Dedifferentiated amniotic fluid mesenchymal stem cell (primary cell): ENCODE results near the gene KATNB1.
"Not testable (repeated sequence)": the region's sequence is repeated elsewhere in the genome, so short reads cannot be mapped to it uniquely, and the experiment has no call there.

Experiments
- DNase-seq: peaks from one replicate; pipeline ENCODE4 v3.0.0-alpha.2; 2016; ENCODE audit errors: extremely low spot score

KATNB1 gene

DNA sequence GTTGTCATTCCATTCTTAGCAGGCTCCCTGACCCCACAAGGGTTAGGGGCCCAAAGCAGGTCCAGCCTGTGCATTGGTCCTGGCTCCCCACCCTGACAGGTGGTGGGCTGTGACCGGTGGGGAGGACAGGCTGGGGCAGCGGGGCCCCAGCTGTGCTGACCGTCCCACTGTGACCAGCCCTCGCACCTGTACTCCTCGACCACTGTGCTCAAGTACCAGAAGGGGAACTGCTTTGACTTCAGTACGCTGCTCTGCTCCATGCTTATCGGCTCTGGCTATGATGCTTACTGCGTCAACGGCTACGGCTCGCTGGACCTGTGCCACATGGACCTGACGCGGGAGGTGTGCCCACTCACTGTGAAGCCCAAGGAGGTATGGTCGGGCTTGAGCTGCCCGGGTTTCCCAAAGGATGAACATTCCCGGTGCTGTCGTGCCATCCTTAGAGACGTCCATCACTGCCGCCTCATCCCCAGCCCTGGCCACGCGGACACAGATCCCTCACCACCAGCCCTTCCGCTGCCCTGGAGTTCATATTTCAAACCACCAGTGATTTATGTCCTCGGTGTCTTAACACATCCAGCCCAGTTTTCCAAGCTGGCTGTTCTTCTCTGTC is 33.7 kb upstream of the KATNB1 start:
- no peak for DNase-seq

DNA sequence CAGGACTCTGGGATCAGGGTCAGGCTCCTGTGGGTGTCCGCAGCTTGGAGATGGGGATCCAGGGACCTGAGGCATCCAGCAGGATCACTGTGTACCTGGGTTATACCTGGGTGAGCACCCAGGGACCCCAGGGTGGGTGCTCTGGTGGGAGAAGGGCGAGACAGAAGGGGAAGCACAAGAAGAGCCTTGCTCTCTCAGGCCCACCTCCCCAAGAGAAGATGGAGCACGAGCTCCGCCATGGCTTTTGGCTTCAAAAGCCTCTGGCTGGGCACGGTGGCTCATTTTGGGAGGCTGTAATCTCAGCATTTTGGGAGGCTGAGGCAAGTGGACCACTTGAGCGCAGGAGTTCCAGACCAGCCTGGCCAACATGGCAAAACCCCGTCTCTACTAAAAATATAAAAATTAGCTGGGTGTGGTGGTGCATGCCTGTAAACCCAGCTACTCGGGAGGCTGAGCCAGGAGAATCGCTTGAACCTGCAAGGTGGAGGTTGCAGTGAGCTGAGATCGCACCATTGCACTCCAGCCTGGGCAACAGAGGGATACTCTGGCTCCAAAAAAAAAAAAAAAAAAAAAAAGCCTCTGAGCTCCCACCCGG is 32.1 kb upstream of the KATNB1 start:
- no peak for DNase-seq

DNA sequence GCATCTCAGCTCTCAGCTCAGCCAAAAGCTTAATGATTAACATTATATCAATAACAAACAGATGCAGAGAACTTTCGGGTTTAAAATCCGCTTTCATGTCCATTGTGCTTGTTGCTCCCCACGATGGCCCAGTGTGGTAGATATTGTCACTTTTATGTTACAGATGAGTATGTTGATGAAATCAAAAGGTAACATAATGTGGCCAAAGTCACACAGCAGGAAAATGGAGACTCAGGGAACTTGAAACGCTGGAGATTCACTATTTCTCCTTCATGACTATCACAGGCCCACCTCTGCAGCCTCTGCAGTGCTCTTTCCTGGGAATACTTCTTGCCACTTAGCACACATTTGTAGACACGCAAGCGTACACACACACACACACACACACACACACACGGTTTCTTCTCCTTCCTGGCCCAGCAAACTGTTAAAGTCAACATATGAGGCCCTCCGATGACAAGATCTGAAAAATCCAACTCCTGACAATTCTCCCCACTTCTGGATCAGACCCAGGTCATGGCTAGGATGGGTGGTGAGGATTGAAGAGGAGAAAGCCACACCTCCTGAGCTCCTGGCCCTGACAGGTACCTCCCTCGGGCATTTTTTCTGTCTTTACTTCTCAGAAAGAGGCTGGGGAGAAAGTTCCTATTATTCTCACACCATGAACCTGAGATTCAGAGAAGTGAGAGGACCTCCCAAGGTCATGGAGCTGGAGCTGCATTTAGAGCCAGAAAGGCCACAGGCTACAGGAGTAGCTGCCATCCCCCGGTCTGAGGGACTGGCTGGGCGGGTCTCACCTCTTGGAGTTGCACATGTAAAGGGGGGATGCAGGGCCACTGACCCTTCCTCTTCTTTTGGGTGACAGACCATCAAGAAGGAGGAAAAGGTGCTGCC is 31.3 kb upstream of the KATNB1 start:
- no peak for DNase-seq

DNA sequence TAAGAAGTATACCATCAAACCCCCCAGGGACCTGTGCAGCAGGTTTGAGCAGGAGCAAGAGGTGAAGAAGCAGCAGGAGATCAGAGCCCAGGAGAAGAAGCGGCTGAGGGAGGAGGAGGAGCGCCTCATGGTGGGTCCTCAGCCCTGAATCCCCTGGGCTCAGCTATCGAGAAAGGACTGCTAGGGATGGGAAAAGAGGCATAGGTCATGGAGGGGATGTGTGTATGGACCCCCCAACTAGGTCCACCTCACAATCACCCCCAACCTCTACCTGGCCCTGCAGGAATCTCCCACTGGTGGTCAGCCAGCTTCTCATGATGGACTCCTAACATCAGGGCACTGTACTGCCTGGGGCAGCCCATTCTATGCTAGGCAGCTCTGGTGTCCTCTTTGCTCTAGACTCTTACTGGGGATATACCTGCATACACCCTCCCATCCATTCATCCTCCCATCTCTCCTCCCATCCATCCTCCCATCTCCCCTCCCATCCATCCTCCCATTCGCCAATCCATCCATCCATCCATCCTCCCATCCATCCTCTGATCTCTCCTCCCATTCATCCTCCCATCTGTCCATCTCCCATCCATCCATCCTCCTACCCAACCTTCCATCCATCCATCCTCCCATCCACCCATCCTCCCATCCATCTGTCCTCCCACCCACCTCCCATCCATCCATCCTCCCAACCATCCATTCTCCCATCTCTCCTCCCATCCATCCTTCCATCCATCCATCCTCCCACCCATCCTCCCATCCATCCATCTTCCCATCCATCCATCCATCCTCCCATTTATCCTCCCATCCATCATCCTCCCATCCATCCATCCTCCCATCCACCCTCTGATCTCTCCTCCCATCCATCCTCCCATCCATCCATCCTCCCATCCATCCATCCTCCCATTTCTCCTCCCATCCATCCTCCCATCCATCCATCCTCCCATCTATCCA is 30.4 kb upstream of the KATNB1 start:
- no peak for DNase-seq

DNA sequence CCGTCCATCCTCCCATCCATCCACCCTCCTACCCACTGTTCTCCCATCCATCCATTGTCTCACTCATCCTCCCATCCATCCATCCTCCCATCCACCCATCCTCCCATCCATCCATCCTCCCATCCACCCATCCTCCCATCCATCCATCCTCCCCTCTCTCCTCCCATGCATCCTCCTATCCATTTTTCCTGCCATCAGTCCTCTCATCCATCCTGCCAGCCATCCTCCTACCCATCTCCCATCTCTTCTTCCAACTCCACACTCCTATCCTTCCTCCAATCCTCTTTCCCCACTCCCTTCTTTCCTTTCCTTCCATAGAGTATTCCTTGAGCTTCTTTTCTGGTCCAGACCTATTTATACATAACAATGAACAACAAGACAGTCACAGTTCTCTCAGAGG is 28.9 kb upstream of the KATNB1 start:
- DNase-seq = no peak

DNA sequence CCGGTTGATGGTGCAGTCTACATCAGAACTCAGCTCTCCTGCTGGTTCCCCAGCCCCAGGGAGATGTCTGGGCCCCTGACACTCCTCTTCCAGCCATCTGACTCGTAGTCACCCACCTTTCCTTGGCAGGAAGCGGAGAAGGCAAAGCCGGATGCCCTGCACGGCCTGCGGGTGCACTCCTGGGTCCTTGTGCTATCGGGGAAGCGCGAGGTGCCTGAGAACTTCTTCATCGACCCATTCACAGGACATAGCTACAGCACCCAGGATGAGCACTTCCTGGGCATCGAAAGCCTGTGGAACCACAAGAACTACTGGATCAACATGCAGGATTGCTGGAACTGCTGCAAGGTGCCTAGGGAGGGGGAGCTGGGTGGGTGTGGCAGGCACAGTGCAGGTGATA is 28.2 kb upstream of the KATNB1 start:
- DNase-seq = no peak

DNA sequence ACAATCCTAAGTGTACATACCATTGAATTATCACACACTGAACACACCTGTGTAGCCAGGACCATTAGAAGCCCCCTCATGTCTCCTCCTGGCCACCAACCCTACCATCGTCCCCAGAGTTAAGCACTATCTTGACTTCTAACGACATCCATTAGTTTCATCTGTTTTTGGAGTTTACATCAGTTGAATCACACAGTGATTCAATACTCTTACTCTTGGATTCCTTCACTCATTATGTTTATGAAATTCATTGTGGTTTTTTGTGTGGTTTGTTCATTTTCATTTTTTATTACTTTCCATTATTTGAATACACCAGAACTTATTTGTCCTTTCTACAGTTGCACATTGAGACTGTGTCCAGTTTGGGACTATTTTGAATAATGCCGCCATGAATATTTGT is 27.4 kb upstream of the KATNB1 start:
- DNase-seq = no peak

DNA sequence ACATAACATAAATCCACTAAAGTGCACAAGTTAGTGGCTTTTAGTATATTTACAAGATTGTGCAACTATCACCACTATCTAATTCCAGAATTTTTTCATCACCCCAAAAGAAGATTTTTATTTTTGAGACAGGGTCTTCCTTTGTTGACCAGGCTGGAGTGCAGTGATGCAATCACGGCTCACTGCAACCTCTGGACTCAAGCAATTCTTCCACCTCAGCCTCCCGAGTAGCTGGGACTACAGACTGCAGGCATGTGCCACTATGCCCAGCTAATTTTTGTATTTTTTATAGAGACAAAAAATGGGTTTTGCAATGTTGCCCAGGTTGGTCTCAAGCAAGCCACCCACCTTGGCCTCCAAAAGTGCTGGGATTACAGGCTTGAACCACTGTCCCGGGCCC is 25.9 kb upstream of the KATNB1 start:
- DNase-seq = no peak

DNA sequence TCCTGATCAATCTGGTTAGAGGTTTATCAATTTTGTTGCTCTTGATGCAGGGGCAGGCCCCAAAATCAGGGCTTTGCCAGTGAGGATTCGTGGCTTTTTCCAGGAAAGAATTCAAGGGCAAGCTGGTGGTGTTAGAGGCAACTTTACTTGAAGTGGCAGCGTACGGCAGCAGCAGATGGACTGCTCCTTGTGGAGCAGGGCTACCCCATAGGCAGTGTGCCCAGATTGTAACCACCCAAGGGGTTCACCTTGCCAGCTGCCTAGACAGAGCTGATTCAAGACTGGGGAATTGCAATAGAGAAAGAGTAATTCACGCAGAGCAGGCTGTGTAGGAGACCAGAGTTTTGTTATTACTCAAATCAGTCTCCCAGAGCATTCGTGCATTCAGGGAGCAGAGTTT is 24.2 kb upstream of the KATNB1 start:
- DNase-seq = no peak

DNA sequence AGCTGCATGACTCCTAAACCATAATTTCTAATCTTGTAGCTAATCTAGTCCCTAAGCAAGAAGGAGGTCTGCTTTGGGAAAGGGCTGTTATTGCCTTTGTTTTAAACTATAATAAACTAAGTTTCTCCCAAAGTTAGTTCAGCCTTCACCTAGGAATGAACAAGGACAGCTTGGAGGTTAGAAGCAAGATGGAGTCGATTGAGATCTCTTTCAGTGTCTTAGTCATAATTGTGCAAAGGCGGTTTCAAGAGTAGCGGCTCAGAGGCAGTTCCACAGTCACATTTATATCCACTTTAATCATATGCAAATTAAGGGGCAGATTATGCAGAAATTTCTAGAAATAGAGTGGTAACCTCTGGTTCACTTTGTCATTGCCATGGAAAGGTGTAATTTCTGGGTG is 23.6 kb upstream of the KATNB1 start:
- no peak for DNase-seq

DNA sequence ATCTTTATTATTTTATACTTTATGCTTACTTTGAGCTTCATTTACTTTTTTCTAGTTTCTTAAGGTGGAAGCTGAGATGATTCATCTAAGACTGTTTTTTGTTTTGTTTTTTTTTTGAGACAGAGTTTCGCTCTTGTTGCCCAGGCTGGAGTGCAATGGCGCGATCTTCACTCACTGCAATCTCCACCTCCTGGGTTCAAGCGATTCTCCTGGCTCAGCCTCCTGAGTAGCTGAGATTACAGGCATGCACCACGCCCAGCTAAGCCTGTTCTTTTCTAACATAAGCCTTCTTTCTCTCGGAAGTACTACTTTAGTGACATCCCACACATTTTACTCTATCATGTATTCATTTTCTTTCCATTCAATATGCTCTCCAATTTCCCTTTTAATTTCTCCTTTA is 23.0 kb upstream of the KATNB1 start:
- DNase-seq = not testable (repeated sequence)

DNA sequence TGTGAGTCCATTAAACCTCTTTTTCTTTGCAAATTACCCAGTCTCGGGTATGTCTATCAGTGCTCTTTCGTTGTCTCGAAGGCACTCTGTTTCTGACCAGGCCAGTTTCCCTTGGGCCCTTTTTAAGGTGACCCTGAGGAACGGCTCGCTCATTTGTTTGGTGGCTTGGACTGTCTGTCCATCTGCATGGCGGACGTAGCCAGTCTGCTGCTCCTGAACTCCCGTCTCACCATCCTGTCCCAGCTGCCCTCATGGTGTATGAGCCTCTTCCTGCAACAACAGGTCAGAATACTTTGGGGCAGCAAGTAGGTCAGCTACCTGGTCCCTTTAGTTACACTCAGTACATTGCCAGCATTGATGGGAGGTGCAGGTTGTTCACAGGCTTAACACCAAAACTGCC is 22.0 kb upstream of the KATNB1 start:
- DNase-seq = no peak

DNA sequence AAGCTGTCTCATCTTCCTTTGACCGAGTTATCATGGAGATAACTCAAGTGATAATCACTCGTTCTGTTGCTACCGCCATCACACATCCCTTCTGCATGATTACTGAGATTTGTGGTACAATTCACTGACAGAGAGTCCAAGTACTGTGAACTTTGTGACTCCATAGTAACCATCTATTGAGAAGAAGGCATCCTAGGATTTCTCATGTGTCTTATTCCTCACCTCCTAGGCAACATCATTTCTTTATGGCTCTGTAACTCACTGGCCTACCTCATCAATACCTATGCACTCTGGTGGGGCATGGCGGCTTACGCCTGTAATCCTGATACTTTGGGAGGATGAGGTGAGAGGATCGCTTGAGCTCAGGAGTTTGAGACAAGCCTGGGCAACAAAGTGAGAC is 21.5 kb upstream of the KATNB1 start:
- no peak for DNase-seq

DNA sequence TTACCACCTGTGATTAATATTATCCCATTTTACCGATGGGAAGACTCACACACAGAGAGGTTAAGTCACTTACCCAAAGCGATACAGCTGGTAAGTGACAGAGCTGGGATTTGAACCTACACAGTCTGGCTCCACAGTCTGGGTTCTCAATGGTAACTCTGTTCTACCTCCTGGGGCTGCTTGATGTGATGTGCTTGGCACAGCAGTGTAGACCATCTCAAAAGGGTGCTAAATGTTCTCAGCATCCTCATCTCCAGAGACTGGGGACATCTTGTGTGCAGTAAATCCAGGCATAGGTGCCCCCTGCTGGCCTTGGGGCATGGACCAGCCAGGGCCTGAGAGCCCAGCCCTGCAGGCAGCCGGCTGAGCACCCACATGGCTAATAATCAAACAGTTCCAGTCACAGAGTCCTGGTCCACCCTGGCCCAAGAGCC is 15.4 kb upstream of the KATNB1 start:
- no peak for DNase-seq

DNA sequence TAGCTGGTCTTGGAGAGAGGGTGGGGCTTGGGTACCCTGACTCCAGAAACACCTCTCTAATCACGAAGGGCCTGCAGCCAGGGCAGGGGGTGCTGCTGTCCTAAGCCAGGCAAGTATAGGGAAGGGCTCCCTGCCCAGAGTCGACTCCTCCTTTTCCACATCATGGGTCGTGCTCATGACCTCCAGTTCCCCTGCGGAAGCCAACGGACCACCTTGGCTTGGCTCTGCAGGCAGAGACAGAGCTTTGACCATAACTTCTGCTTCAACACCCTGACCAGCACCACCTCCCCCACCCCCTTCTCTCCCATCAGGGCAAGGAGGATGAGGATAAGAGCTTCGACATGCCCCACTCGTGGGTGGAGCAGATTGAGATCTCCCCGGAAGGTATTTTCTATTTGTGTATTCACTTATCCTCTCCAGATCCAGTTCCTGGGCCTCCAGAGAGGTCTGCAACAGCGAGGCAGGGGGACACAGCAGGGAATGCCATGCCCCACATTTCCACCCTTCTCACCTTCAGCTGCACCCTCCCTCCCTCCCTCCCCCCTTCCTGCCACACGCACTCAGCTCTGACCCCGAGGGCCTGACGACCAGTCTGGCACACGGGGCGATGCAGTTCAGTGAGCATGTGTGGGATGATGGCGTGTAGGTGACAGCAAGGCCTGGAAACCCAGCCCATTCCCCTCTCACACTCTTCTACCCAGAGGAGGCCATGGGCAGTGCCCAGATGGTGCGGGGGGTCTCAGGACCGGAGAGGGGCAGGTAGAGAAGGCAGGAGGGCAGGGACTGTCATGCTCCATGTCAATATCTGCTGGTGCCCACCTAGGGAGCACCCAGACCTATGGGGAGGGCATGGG is 14.0 kb upstream of the KATNB1 start:
- DNase-seq = no peak

DNA sequence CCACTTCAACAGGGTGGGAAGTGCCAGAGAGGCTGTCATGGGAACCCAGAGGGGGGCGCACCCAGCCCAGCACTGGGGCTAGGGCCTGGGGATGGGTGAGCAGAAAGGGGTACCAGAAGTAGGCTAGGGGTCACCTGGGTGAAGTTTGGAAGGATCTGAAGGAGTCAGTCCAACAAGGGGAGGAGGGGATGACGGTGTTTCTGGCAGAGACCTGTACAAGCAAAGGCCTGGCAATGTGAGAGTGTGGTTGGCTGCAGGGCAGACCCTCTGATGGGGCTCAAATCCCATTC is 13.4 kb upstream of the KATNB1 start:
- no peak for DNase-seq

DNA sequence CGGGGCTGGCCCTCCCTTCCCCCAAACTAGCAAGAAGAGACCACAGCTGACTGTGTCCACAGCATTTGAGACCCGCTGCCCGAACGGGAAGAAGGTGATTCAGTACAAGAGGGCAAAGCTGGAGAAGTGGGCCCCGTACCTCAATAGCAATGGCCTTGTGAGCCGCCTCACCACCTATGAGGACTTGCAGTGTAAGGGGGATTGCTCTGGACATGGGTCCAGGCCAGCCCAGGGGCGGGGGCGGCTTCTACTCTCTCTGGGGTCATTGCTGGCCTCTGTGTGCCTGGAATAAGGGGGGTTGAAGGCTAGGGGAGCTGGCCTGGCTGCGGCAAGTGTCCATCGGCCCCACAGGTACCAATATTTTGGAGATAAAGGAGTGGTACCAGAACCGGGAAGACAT is 12.9 kb upstream of the KATNB1 start:
- no peak for DNase-seq

DNA sequence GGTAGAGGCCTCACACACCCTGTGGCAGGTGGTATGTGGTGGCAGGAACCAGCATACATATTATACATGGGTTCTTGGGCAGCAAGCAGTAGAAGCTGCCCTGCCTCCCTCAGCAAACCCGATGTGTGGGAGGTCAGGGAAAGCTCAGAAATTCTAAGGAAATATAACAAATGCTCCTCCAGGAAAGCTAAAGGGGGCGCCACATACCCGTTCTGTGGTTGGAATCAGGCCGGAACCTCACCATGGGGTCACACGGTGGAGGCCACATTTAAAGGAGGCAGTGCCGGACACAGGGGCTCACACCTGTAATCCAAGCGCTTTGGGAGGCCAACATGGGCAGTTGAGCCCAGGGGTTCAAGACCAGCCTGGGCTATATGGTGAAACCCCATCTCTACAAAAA is 12.4 kb upstream of the KATNB1 start:
- no peak for DNase-seq

DNA sequence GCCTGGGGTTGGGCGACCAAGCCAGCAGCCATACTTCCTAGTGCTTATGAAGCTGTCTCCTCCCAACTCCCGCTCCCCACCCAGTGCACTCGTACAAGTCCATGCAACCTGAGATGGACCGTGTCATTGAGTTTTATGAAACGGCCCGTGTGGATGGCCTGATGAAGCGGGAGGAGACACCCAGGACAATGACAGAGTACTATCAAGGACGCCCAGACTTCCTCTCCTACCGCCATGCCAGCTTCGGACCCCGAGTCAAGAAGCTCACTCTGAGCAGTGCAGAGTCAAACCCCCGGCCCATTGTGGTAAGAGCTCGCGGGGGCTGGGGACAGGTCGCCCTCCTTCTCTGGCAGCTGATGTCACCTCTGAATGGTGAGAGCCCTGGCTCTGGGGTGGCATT is 11.0 kb upstream of the KATNB1 start:
- DNase-seq = no peak

DNA sequence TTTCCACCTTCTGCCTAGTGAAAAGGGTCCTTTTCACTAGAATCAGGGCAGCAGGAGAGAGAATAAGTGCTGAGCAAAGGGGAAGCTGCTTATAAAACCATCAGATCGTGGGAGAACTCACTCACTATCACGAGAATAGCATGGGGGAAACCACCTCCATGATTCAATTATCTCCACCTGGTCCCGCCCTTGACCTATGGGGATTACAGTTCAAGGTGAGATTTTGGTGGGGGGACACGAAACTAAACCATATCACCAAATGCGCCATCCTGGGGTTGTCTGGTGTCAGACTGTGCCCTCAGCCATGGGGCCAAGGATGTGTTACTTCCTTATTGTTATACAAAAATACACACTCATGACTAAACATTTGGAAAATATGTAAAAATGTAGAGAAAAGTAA is 10.4 kb upstream of the KATNB1 start:
- no peak for DNase-seq

DNA sequence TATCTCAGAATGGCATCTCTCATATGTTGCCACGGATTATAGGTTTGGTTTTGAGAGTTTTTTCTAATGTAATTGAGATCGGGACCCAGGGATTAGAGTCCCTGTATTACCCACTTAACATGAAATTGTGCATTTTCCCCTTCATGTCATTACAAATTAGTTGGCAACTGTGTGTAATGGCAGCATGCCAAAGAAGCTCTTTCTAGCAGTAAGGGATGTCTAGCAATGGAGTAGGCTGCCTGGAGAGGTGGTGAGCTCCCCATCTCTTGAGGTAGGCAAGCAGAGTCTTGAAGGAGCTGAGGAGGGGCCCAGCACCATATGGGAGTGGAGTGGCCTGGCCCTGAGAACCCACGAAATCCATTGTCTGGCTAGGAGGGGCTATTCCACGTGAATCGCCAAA is 10.0 kb upstream of the KATNB1 start:
- no peak for DNase-seq
